Measurements from ENCODE around the gene CCDC87.
"Not testable (repeated sequence)": the region's sequence is repeated elsewhere in the genome, so short reads cannot be mapped to it uniquely, and the experiment has no call there.

DNA sequence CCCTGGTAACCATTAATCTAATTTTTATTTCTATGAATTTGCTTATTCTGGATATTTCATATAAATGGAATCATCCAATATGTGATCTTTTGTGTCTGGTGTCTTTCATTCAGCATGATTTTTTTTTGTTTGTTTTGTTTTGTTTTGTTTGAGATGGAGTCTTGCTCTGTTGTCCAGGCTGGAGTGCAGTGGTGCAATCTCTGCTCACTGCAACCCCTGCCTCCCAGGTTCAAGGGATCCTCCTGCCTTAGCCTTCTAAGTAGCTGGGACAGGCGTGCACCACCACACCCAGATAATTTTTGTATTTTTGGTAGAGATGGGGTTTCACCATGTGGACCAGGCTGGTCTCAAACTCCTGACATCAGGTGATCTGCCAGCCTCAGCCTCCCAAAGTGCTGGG, 7.4 kb downstream of the CCDC87 start:
- TF ChIP-seq, protein P1, sequence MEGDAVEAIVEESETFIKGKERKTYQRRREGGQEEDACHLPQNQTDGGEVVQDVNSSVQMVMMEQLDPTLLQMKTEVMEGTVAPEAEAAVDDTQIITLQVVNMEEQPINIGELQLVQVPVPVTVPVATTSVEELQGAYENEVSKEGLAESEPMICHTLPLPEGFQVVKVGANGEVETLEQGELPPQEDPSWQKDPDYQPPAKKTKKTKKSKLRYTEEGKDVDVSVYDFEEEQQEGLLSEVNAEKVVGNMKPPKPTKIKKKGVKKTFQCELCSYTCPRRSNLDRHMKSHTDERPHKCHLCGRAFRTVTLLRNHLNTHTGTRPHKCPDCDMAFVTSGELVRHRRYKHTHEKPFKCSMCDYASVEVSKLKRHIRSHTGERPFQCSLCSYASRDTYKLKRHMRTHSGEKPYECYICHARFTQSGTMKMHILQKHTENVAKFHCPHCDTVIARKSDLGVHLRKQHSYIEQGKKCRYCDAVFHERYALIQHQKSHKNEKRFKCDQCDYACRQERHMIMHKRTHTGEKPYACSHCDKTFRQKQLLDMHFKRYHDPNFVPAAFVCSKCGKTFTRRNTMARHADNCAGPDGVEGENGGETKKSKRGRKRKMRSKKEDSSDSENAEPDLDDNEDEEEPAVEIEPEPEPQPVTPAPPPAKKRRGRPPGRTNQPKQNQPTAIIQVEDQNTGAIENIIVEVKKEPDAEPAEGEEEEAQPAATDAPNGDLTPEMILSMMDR (IDR thresholded peaks at IDR 0.05; ENCODE audit: poor library complexity) = not testable (repeated sequence)
- TF ChIP-seq EZH2 (IDR thresholded peaks at IDR 0.05; ENCODE audit: borderline replicate concordance); EZH2phosphoT487 (IDR thresholded peaks at IDR 0.05; ENCODE audit: low read depth, severe bottlenecking, unreplicated experiment): not testable (repeated sequence)

Measured in hepatocyte (in vitro differentiated cells).